Smooth muscle cell (in vitro differentiated cells): ENCODE results near the gene PLCG1. TPM values are rescaled to one million over a fixed set of nuclear protein-coding genes. Genes with fewer than 3 reads are reported as not detected.

Experiments
- DNase-seq: peaks from one replicate; lab custom pipeline; 2025; ENCODE audit not compliant: unreplicated experiment; lab: John Stamatoyannopoulos, UW
- H2AFZ ChIP-seq: fragments of 200-600 bp; sonication (generic); 2 replicates; pipeline ENCODE4 v1.6.0; 2016; ENCODE audit warnings: antibody characterized with exemption, low read depth, mild to moderate bottlenecking
- H3F3A ChIP-seq: fragments of 200-600 bp; sonication (generic); 2 replicates; pipeline ENCODE4 v1.6.0; 2017; ENCODE audit warnings: antibody characterized with exemption, low read depth
- H3K27ac ChIP-seq: fragments of 200-600 bp; sonication (generic); 2 replicates; pipeline ENCODE4 v1.5.1; 2016; ENCODE audit warnings: low read depth, mild to moderate bottlenecking
- H3K27me3 ChIP-seq: fragments of 200-600 bp; sonication (generic); 2 replicates; pipeline ENCODE4 v1.6.1; 2016; ENCODE audit warnings: low read depth, mild to moderate bottlenecking
- H3K36me3 ChIP-seq: fragments of 200-600 bp; sonication (generic); 2 replicates; pipeline ENCODE4 v1.5.1; 2016; ENCODE audit warnings: low read depth
- H3K4me1 ChIP-seq: fragments of 200-600 bp; sonication (generic); 2 replicates; pipeline ENCODE4 v1.5.1; 2016; ENCODE audit warnings: low read depth
- H3K4me2 ChIP-seq: fragments of 200-600 bp; sonication (generic); 2 replicates; pipeline ENCODE4 v1.6.0; 2016; ENCODE audit warnings: mild to moderate bottlenecking
- H3K4me3 ChIP-seq: fragments of 200-600 bp; sonication (generic); 2 replicates; pipeline ENCODE4 v1.5.1; 2016; ENCODE audit warnings: mild to moderate bottlenecking
- H3K79me2 ChIP-seq: fragments of 200-600 bp; sonication (generic); 2 replicates; pipeline ENCODE4 v1.6.0; 2016; ENCODE audit warnings: low read depth, mild to moderate bottlenecking
- H3K9ac ChIP-seq: fragments of 200-600 bp; sonication (generic); 2 replicates; pipeline ENCODE4 v1.6.0; 2016; ENCODE audit warnings: low read depth
- H3K9me3 ChIP-seq: fragments of 200-600 bp; sonication (generic); replicated peaks from 2 replicates; pipeline ENCODE4 v1.5.1; 2016; ENCODE audit warnings: low read depth
- H4K20me1 ChIP-seq: fragments of 200-600 bp; sonication (generic); 2 replicates; pipeline ENCODE4 v1.6.0; 2016; ENCODE audit warnings: low read depth
- CTCF ChIP-seq: fragments of 200-600 bp; sonication (generic); IDR thresholded peaks from 2 replicates; pipeline ENCODE4 v1.5.1; 2017; ENCODE audit warnings: borderline replicate concordance, mild to moderate bottlenecking, antibody characterized with exemption; ENCODE audit not compliant: insufficient read depth, poor library complexity, severe bottlenecking
- WGBS: methylation state at CpG from one replicate; pipeline ENCODE4 v1.1.7; 2016; ENCODE audit warnings: low lambda C conversion rate; 5-methylcytosine and 5-hydroxymethylcytosine counted together
- polyA plus RNA-seq: library from polyadenylated mRNA; unstranded; fragments of >200 nt; fragmentation: Nextera tagmentation; extraction: Ambion mirVana; gene quantifications from 2 replicates; pipeline ENCODE4 v1.2.1, GENCODE V29; 2016
- total RNA-seq: library from RNA; depleted of rRNA; stranded (reverse); fragments of >200 nt; gene quantifications from 2 replicates; pipeline ENCODE4 v1.2.3, GENCODE V29; 2014

PLCG1 gene
- total and polyA plus RNA-seq, 2 experiments from 2014 or later, result 36.9 to 45.2 TPM

- Histone ChIP-seq H2AFZ (no peak overlapping the region), H4K20me1 (peaks cover 100% of the 10 kb centered on the region), H3K4me3 (no peak overlapping the region), H3K36me3 (no peaks in the 10 kb centered on the region), H3K27me3 (no peaks in the 10 kb centered on the region), H3K4me1 (no peaks in the 10 kb centered on the region), H3K27ac (no peak overlapping the region), H3K9ac (no peak overlapping the region), H3K4me2 (no peak overlapping the region), H3F3A (no peaks in the 10 kb centered on the region), H3K9me3 (no peaks in the 10 kb centered on the region), H3K79me2 (peaks cover 100% of the 10 kb centered on the region)
- no peak for DNase-seq
- 94% methylated on average over 5 of the region's 5 CpGs for WGBS
- no peak for TF ChIP-seq CTCF
These were observed 14.0 kb downstream of the PLCG1 start for GRCh38 chr20:41151134-41151869.

GRCh38 chr20:41152108-41152757, 14.9 kb downstream of the PLCG1 start:
- H3K4me1 ChIP-seq, result no peaks in the 10 kb centered on the region
- H3K4me3 ChIP-seq, result no peak overlapping the region
- no peaks in the 10 kb centered on the region for H3K9me3 ChIP-seq
- no peaks in the 10 kb centered on the region for H3K27me3 ChIP-seq
- no peaks in the 10 kb centered on the region for H3K36me3 ChIP-seq
- no peaks in the 10 kb centered on the region for H3F3A ChIP-seq
- no peak overlapping the region for H3K9ac ChIP-seq
- WGBS, result 87% methylated on average over 5 of the region's 5 CpGs
- H2AFZ ChIP-seq, result no peak overlapping the region
- TF ChIP-seq CTCF, result no peak
- H3K27ac ChIP-seq, result no peak overlapping the region
- H4K20me1 ChIP-seq, result peaks cover 100% of the 10 kb centered on the region
- peaks cover 100% of the 10 kb centered on the region for H3K79me2 ChIP-seq
- DNase-seq, result no peak
- no peak overlapping the region for H3K4me2 ChIP-seq

GRCh38 chr20:41154436-41155176, 17.3 kb downstream of the PLCG1 start:
- 75% methylated on average over 8 of the region's 8 CpGs for WGBS
- no peaks in the 10 kb centered on the region for H3K4me1 ChIP-seq
- H3K27me3 ChIP-seq, result no peaks in the 10 kb centered on the region
- TF ChIP-seq CTCF, result no peak
- H3K27ac ChIP-seq, result no peak overlapping the region
- H3K79me2 ChIP-seq, result peaks cover 93% of the 10 kb centered on the region
- no peaks in the 10 kb centered on the region for H3K36me3 ChIP-seq
- H4K20me1 ChIP-seq, result peaks cover 100% of the 10 kb centered on the region
- H3F3A ChIP-seq, result no peaks in the 10 kb centered on the region
- DNase-seq, result no peak
- no peak overlapping the region for H3K9ac ChIP-seq
- H3K4me2 ChIP-seq, result no peak overlapping the region
- H3K9me3 ChIP-seq, result no peaks in the 10 kb centered on the region
- no peak overlapping the region for H2AFZ ChIP-seq
- H3K4me3 ChIP-seq, result no peak overlapping the region
